HepG2 (cell line): ENCODE results near the gene WDR83. TPM values are rescaled to one million over a fixed set of nuclear protein-coding genes. Genes with fewer than 3 reads are reported as not detected.

Experiments
- ATAC-seq: fragments of 200-7000 bp; cut with Tn5 transposase; 3 replicates; pipeline ENCODE4 v1.9.1; 2020; ENCODE audit warnings: mild to moderate bottlenecking, moderate library complexity
- BruUV-seq: library from RNA; stranded (reverse); fragments of 400-500 nt; replicated peaks from 2 replicates; lab custom pipeline; 2021; lab: Mats Ljungman, UMichigan
- CTCF ChIA-PET: fragments of 300-600 bp; formaldehyde crosslinking; extraction: SDS; loops from one replicate; lab custom pipeline; 2021; ENCODE audit warnings: low total read pairs, inconsistent platforms, low intra/inter-chr PET ratio; lab: Yijun Ruan, JAX
- POLR2A ChIA-PET: fragments of 350-600 bp; sonication (Branson Sonifier 250); formaldehyde crosslinking; loops from one replicate; lab custom pipeline; 2020; ENCODE audit warnings: antibody characterized with exemption, inconsistent platforms; lab: Yijun Ruan, JAX
- DNase-seq: peaks from one replicate; pipeline ENCODE4 v3.0.0-alpha.2; 2015; ENCODE audit warnings: low spot score
- FAIRE-seq: peaks from 3 replicates; lab custom pipeline; 2011; peaks lifted over from hg19 to GRCh38; lab: Jason Lieb, UNC
- H2AFZ ChIP-seq: one replicate; pipeline ENCODE4 v1.6.1; 2011; ENCODE audit warnings: low read length, inconsistent platforms
- H3K27ac ChIP-seq: fragments of 300-600 bp; 3 replicates; pipeline ENCODE4 v1.8.0; 2011; ENCODE audit warnings: mixed run types, mild to moderate bottlenecking, mixed read lengths, low read length, inconsistent platforms; ENCODE audit not compliant: insufficient read depth; ENCODE audit errors: extremely low read length
- H3K27me3 ChIP-seq, 2 experiments: fragments of 200-600 bp in 1 of 2; 2 replicates in 1 of 2; 3 replicates in 1 of 2; pipeline versions ENCODE4 v1.6.0 to v1.8.0; 2011; ENCODE audit warnings: low read length in 2 of 2, mild to moderate bottlenecking in 2 of 2, moderate library complexity in 2 of 2, inconsistent platforms in 1 of 2; ENCODE audit not compliant: insufficient read depth in 2 of 2, control insufficient read depth in 1 of 2
- H3K36me3 ChIP-seq, 2 experiments: fragments of 200-600 bp in 1 of 2; replicated peaks in 1 of 2; 2 replicates in 1 of 2; 3 replicates in 1 of 2; pipeline versions ENCODE4 v1.5.1 to v1.8.0; 2011; ENCODE audit warnings: low read length in 2 of 2, inconsistent platforms in 1 of 2; ENCODE audit not compliant: insufficient read depth in 2 of 2, control insufficient read depth in 1 of 2
- H3K4me1 ChIP-seq: 2 replicates; pipeline ENCODE4 v1.5.1; 2012; ENCODE audit warnings: low read length, inconsistent platforms; ENCODE audit not compliant: insufficient read depth
- H3K4me2 ChIP-seq: 2 replicates; pipeline ENCODE4 v1.6.0; 2011; ENCODE audit warnings: low read depth, low read length, inconsistent platforms
- H3K4me3 ChIP-seq, 3 experiments: fragments of 200-600 bp in 1 of 3; sonication (generic), shearing (Covaris generic) in 1 of 3; replicated peaks in 1 of 3; 2 replicates each; pipeline ENCODE4 v1.5.1; 2011 to 2016; ENCODE audit warnings: low read length in 3 of 3, inconsistent platforms in 2 of 3, low read depth in 2 of 3, mild to moderate bottlenecking in 2 of 3, control low read depth in 1 of 3, mixed read lengths in 1 of 3; ENCODE audit not compliant: insufficient read depth in 1 of 3
- H3K79me2 ChIP-seq: one replicate; pipeline ENCODE4 v1.6.1; 2011; ENCODE audit warnings: low read length, inconsistent platforms; ENCODE audit not compliant: insufficient read depth
- H3K9ac ChIP-seq: 2 replicates; pipeline ENCODE4 v1.6.0; 2011; ENCODE audit warnings: mild to moderate bottlenecking, low read depth, low read length, inconsistent platforms; ENCODE audit not compliant: insufficient read depth
- H3K9me3 ChIP-seq: 2 replicates; pipeline ENCODE4 v1.5.1; 2012; ENCODE audit warnings: mild to moderate bottlenecking, low read length
- H4K20me1 ChIP-seq: 2 replicates; pipeline ENCODE4 v1.6.0; 2011; ENCODE audit warnings: inconsistent platforms, mild to moderate bottlenecking, low read length, moderate library complexity; ENCODE audit not compliant: insufficient read depth
- BCL6 ChIP-seq: IDR thresholded peaks from 2 replicates; pipeline ENCODE4 v1.6.1; 2016; ENCODE audit warnings: missing genetic modification reagents, missing compliant biosample characterization
- GLMP ChIP-seq: sonication (generic); formaldehyde crosslinking; IDR thresholded peaks from 2 replicates; pipeline ENCODE4 v1.9.0; 2021; ENCODE audit warnings: missing genetic modification reagents, mild to moderate bottlenecking, borderline replicate concordance
- HNRNPUL1 ChIP-seq: fragments of 200-400 bp; formaldehyde crosslinking; IDR thresholded peaks from 2 replicates; pipeline ENCODE4 v1.6.1; 2017; ENCODE audit warnings: low read depth, mild to moderate bottlenecking, low read length, moderate library complexity
- KLF6 ChIP-seq: IDR thresholded peaks from 2 replicates; pipeline ENCODE4 v1.8.0; 2016; ENCODE audit warnings: missing biosample characterization, missing genetic modification reagents
- MXD4 ChIP-seq: IDR thresholded peaks from 2 replicates; pipeline ENCODE4 v1.6.1; 2016; ENCODE audit warnings: mild to moderate bottlenecking, missing biosample characterization, missing genetic modification reagents
- NFE2 ChIP-seq: sonication (generic); formaldehyde crosslinking; IDR thresholded peaks from 2 replicates; pipeline ENCODE4 v1.4.0; 2020; ENCODE audit warnings: missing genetic modification reagents
- NFIB ChIP-seq: sonication (generic); formaldehyde crosslinking; IDR thresholded peaks from 2 replicates; pipeline ENCODE4 v1.9.0; 2021; ENCODE audit warnings: missing genetic modification reagents, mild to moderate bottlenecking, borderline replicate concordance
- NFKBIZ ChIP-seq: IDR thresholded peaks from 2 replicates; pipeline ENCODE4 v1.6.1; 2018; ENCODE audit warnings: missing genetic modification reagents, missing compliant biosample characterization
- PPARG ChIP-seq: conservative IDR thresholded peaks from 2 replicates; pipeline ENCODE4 v1.6.1; 2016; ENCODE audit warnings: missing biosample characterization, missing genetic modification reagents
- RBM22 ChIP-seq: fragments of 200-400 bp; formaldehyde crosslinking; optimal IDR thresholded peaks from 2 replicates; pipeline ENCODE3; 2017; ENCODE audit warnings: mild to moderate bottlenecking, low read length, moderate library complexity
- SCMH1 ChIP-seq: sonication (generic); formaldehyde crosslinking; IDR thresholded peaks from 2 replicates; pipeline ENCODE4 v1.9.0; 2021; ENCODE audit warnings: missing genetic modification reagents, mild to moderate bottlenecking, borderline replicate concordance
- ZBTB2 ChIP-seq: sonication (generic); formaldehyde crosslinking; IDR thresholded peaks from 2 replicates; pipeline ENCODE4 v1.8.0; 2022; ENCODE audit warnings: low read depth, missing genetic modification reagents
- ZBTB43 ChIP-seq: sonication (generic); formaldehyde crosslinking; conservative IDR thresholded peaks from 2 replicates; pipeline ENCODE4 v1.4.0; 2020; ENCODE audit warnings: missing genetic modification reagents
- ZFYVE20 ChIP-seq: sonication (generic); formaldehyde crosslinking; IDR thresholded peaks from 2 replicates; pipeline ENCODE4 v1.8.0; 2023; ENCODE audit warnings: low read depth, mild to moderate bottlenecking, moderate library complexity, missing genetic modification reagents, borderline replicate concordance
- ZHX1 ChIP-seq: sonication (generic); formaldehyde crosslinking; IDR thresholded peaks from 2 replicates; pipeline ENCODE4 v1.8.1; 2022; ENCODE audit warnings: low read depth, mild to moderate bottlenecking, missing genetic modification reagents
- ZNF709 ChIP-seq: sonication (generic); formaldehyde crosslinking; IDR thresholded peaks from 2 replicates; pipeline ENCODE4 v1.5.0; 2020; ENCODE audit warnings: mild to moderate bottlenecking, missing genetic modification reagents
- ZNF770 ChIP-seq: sonication (generic); formaldehyde crosslinking; IDR thresholded peaks from 2 replicates; pipeline ENCODE4 v1.5.0; 2020; ENCODE audit warnings: mild to moderate bottlenecking, missing genetic modification reagents
- WGBS: methylation state at CpG from one replicate; pipeline ENCODE4 v1.1.6; 2017; ENCODE audit warnings: low lambda C conversion rate; 5-methylcytosine and 5-hydroxymethylcytosine counted together
- in situ Hi-C: cut with HindIII; loops from 2 replicates; pipeline ENCODE4 v1.10.0; 2017; ENCODE audit warnings: low pct_unique_long_range_greater_than_20kb; ENCODE audit not compliant: extremely low pct_ligation_motif_present
- intact Hi-C: fragments of 100-400 bp; cut with micrococcal nuclease; formaldehyde crosslinking; loops from one replicate; pipeline ENCODE4 v1.10.0; 2022; ENCODE audit not compliant: unreplicated experiment
- polyA plus RNA-seq, 8 experiments: library from polyadenylated mRNA; depleted of rRNA in 3 of 8; stranded (reverse) in 7 of 8; unstranded in 1 of 8; fragments of >200 nt; fragmentation: Illumina TruSeq in 4 of 8; extraction: Trizol in 4 of 8; gene quantifications; 2 replicates each; pipeline versions ENCODE4 v1.2.1 to v1.2.3, GENCODE V29; 2011 to 2016; ENCODE audit warnings: low read depth in 4 of 8, missing spikeins in 1 of 8, mixed read lengths in 1 of 8; ENCODE audit not compliant: insufficient read depth in 1 of 8
- total RNA-seq, 5 experiments: library from RNA; depleted of rRNA; stranded (reverse); fragments of >200 nt; fragmentation: Illumina TruSeq; extraction: Trizol; gene quantifications; 2 replicates each; pipeline ENCODE4 v1.2.3, GENCODE V29; 2016; ENCODE audit warnings: low read depth in 1 of 5

WDR83 gene
- total and polyA plus RNA-seq, 2 of the 13 experiments (the other 11 are each of a cell fraction or from before 2014, with no cell fraction given) = 4.5 to 10.7 TPM

GRCh38 chr19:12680034-12680433 is 13.4 kb downstream of the WDR83 start:
- in situ Hi-C loops (no loop called here), intact Hi-C loops (no loop called here)
- BruUV-seq = no TSS peak
- ATAC-seq (no peak), DNase-seq (no peak), FAIRE-seq (no peak)
- ChIA-PET CTCF (no interaction called here), POLR2A (no interaction called here)
- H3K9me3 ChIP-seq = no peaks in the 10 kb centered on the region
- 95% methylated on average over 9 of the region's 9 CpGs for whole genome bisulfite sequencing
- peaks cover 2% of the 10 kb centered on the region; the same call in 1 of the 2 replicates for H4K20me1 ChIP-seq
- no peak overlapping the region for H3K4me2 ChIP-seq
- H2AFZ ChIP-seq = no peak overlapping the region
- H3K27ac ChIP-seq = no peak overlapping the region
- no peaks in the 10 kb centered on the region; a peak in 1 of 5 replicates for H3K27me3 ChIP-seq
- H3K9ac ChIP-seq = no peak overlapping the region
- peaks cover 25 to 41% of the 10 kb centered on the region in 2 experiments for H3K36me3 ChIP-seq
- no peak overlapping the region for H3K4me3 ChIP-seq
- H3K79me2 ChIP-seq = peaks cover 5% of the 10 kb centered on the region
- H3K4me1 ChIP-seq = peaks cover 16% of the 10 kb centered on the region
- TF ChIP-seq MXD4 (CRISPR knock-in tag) (no peak), GLMP (CRISPR knock-in tag) (no peak), ZBTB43 (CRISPR knock-in tag) (no peak), ZNF709 (no peak), RBM22 (no peak), NFE2 (no peak), ZHX1 (CRISPR knock-in tag) (no peak), NFKBIZ (CRISPR knock-in tag) (no peak), HNRNPUL1 (no peak), PPARG (CRISPR knock-in tag) (no peak), SCMH1 (CRISPR knock-in tag) (no peak), BCL6 (no peak), ZFYVE20 (CRISPR knock-in tag) (no peak), ZNF770 (CRISPR knock-in tag) (no peak), ZBTB2 (CRISPR knock-in tag) (no peak), KLF6 (CRISPR knock-in tag) (no peak), NFIB (CRISPR knock-in tag) (no peak)
